C4-2B (cell line): ENCODE results near the gene PKLR.

Experiments
- CTCF ChIP-seq: fragments of 450-650 bp; conservative IDR thresholded peaks from 2 replicates; pipeline ENCODE4 v1.5.1; 2017; ENCODE audit warnings: mild to moderate bottlenecking
- ZFX ChIP-seq: fragments of 450-650 bp; IDR thresholded peaks from 2 replicates; pipeline ENCODE4 v1.6.1; 2017

GRCh38 chr1:155324717-155325602, 23.7 kb upstream of the PKLR start:
- TF ChIP-seq CTCF (peak; percentile 72), ZFX (no peak)
